Naive B cell (primary cell): Measurements from ENCODE around the gene TRAPPC6A. TPM values are rescaled to one million over a fixed set of nuclear protein-coding genes. Genes with fewer than 3 reads are reported as not detected.

ENCODE experiments used
- ATAC-seq, 2 donors: fragments of 150-1000 bp; cut with Tn5 transposase; 2 replicates each; pipeline ENCODE4 v1.10.0; 2021; ENCODE audit warnings: low read depth in 2 of 2, mild to moderate bottlenecking in 2 of 2, moderate library complexity in 2 of 2
- DNase-seq: peaks from one replicate; pipeline ENCODE4 v3.0.0; 2022
- H3K27ac Mint-ChIP-seq, 6 donors: one replicate each; pipeline ENCODE4 v1.8.0; 2020 to 2022; ENCODE audit warnings: mild to moderate bottlenecking in 6 of 6, mixed read lengths in 6 of 6, moderate library complexity in 5 of 6, inconsistent platforms in 2 of 6
- H3K27me3 Mint-ChIP-seq, 3 donors: one replicate each; pipeline ENCODE4 v1.8.0; 2021 to 2022; ENCODE audit warnings: mixed read lengths in 3 of 3, mild to moderate bottlenecking in 1 of 3
- H3K36me3 Mint-ChIP-seq, 2 donors: one replicate each; pipeline ENCODE4 v1.8.0; 2020 to 2022; ENCODE audit warnings: mixed read lengths in 2 of 2, inconsistent platforms in 1 of 2, mild to moderate bottlenecking in 1 of 2
- H3K4me1 Mint-ChIP-seq, 3 donors: one replicate each; pipeline ENCODE4 v1.8.0; 2020 to 2022; ENCODE audit warnings: mixed read lengths in 3 of 3, inconsistent platforms in 1 of 3, mild to moderate bottlenecking in 1 of 3, moderate library complexity in 1 of 3
- H3K4me3 Mint-ChIP-seq, 8 donors: one replicate each; pipeline ENCODE4 v1.8.0; 2020 to 2022; ENCODE audit warnings: mild to moderate bottlenecking in 8 of 8, mixed read lengths in 8 of 8, moderate library complexity in 8 of 8, inconsistent platforms in 2 of 8
- H3K9me3 Mint-ChIP-seq, 7 donors: one replicate each; pipeline ENCODE4 v1.8.0; 2020 to 2022; ENCODE audit warnings: mixed read lengths in 7 of 7, mild to moderate bottlenecking in 5 of 7, inconsistent platforms in 2 of 7, moderate library complexity in 1 of 7
- polyA plus RNA-seq, 6 donors: library from polyadenylated mRNA; unstranded; fragments of 300-500 nt; fragmentation: Illumina TruSeq; gene quantifications; one replicate each; pipeline ENCODE4 v1.2.3, GENCODE V29; 2021; ENCODE audit warnings: low read depth in 6 of 6

Gene TRAPPC6A
- polyA plus RNA-seq, 6 donors from 2014 or later: 114 to 248 (median 134) TPM

- no peak for ATAC-seq
- Mint-ChIP-seq H3K36me3 (no peaks in the 10 kb centered on the region), H3K4me3 (peak overlapping the region in 7 of 8 donors; percentile 3 to 88 (median 75)), H3K4me1 (peaks cover 30 to 57% (median 48%) of the 10 kb centered on the region in 3 donors), H3K27ac (peak overlapping the region; percentile 71 to 98 (median 84)), H3K9me3 (no peaks in the 10 kb centered on the region), H3K27me3 (no peaks in the 10 kb centered on the region)
- DNase-seq: no peak
Measured at GRCh38 chr19:45136507-45137178, 41.4 kb downstream of the TRAPPC6A start.

GRCh38 chr19:45135176-45135885 is 42.7 kb downstream of the TRAPPC6A start:
- H3K9me3 Mint-ChIP-seq: no peaks in the 10 kb centered on the region
- ATAC-seq: no peak
- peaks cover 38 to 60% (median 50%) of the 10 kb centered on the region in 3 donors for H3K4me1 Mint-ChIP-seq
- H3K27ac Mint-ChIP-seq: peak overlapping the region in 5 of 6 donors; percentile 66 to 95 (median 85)
- no peak for DNase-seq
- H3K4me3 Mint-ChIP-seq: peak overlapping the region in 3 of 8 donors; percentile 16 to 82 (median 67)
- H3K36me3 Mint-ChIP-seq: no peaks in the 10 kb centered on the region
- H3K27me3 Mint-ChIP-seq: no peaks in the 10 kb centered on the region

GRCh38 chr19:45133661-45134060 is 44.4 kb downstream of the TRAPPC6A start:
- no peak for ATAC-seq
- no peaks in the 10 kb centered on the region for H3K36me3 Mint-ChIP-seq
- no peak for DNase-seq
- H3K4me1 Mint-ChIP-seq: peaks cover 38 to 60% (median 49%) of the 10 kb centered on the region in 3 donors
- no peaks in the 10 kb centered on the region for H3K27me3 Mint-ChIP-seq
- H3K9me3 Mint-ChIP-seq: no peaks in the 10 kb centered on the region
- peak overlapping the region in 4 of 8 donors; percentile 12 to 85 (median 74) for H3K4me3 Mint-ChIP-seq
- H3K27ac Mint-ChIP-seq: peak overlapping the region in 3 of 6 donors; percentile 68 to 92 (median 85)

- peak overlapping the region in 1 of 6 donors; percentile 32 for H3K27ac Mint-ChIP-seq
- DNase-seq (no peak), ATAC-seq (no peak)
Measured at GRCh38 chr19:45130888-45131615, 47.0 kb downstream of the TRAPPC6A start.

GRCh38 chr19:45130236-45130635 is 47.8 kb downstream of the TRAPPC6A start:
- no peak for ATAC-seq
- H3K4me1 Mint-ChIP-seq: peaks cover 34 to 41% (median 35%) of the 10 kb centered on the region in 3 donors
- no peak for DNase-seq
- no peak overlapping the region for H3K4me3 Mint-ChIP-seq
- H3K9me3 Mint-ChIP-seq: no peaks in the 10 kb centered on the region
- H3K27me3 Mint-ChIP-seq: no peaks in the 10 kb centered on the region
- H3K36me3 Mint-ChIP-seq: no peaks in the 10 kb centered on the region
- H3K27ac Mint-ChIP-seq: no peak overlapping the region

More at GRCh38 chr19:45130888-45131615, 47.0 kb downstream of the TRAPPC6A start:
- Mint-ChIP-seq H3K4me3 (no peak overlapping the region), H3K27me3 (no peaks in the 10 kb centered on the region), H3K4me1 (peaks cover 28 to 41% (median 34%) of the 10 kb centered on the region in 3 donors), H3K9me3 (no peaks in the 10 kb centered on the region), H3K36me3 (no peaks in the 10 kb centered on the region)

- no peaks in the 10 kb centered on the region for H3K9me3 Mint-ChIP-seq
- H3K4me3 Mint-ChIP-seq: no peak overlapping the region
- peaks cover 28 to 37% (median 35%) of the 10 kb centered on the region in 3 donors for H3K4me1 Mint-ChIP-seq
- H3K27ac Mint-ChIP-seq: no peak overlapping the region
- DNase-seq (no peak), ATAC-seq (no peak)
- no peaks in the 10 kb centered on the region for H3K36me3 Mint-ChIP-seq
- H3K27me3 Mint-ChIP-seq: no peaks in the 10 kb centered on the region
Measured at GRCh38 chr19:45128806-45129205, 49.2 kb downstream of the TRAPPC6A start.

GRCh38 chr19:45128146-45128545 is 49.9 kb downstream of the TRAPPC6A start:
- peaks cover 27 to 38% (median 30%) of the 10 kb centered on the region in 3 donors for H3K4me1 Mint-ChIP-seq
- H3K4me3 Mint-ChIP-seq: no peak overlapping the region
- H3K9me3 Mint-ChIP-seq: no peaks in the 10 kb centered on the region
- H3K27ac Mint-ChIP-seq: no peak overlapping the region
- DNase-seq (no peak), ATAC-seq (no peak)
- H3K27me3 Mint-ChIP-seq: no peaks in the 10 kb centered on the region
- no peaks in the 10 kb centered on the region for H3K36me3 Mint-ChIP-seq

GRCh38 chr19:45126654-45127053 is 51.4 kb downstream of the TRAPPC6A start:
- ATAC-seq: no peak
- Mint-ChIP-seq H3K4me3 (peak overlapping the region in 1 of 8 donors; percentile 53), H3K4me1 (peaks cover 32 to 52% (median 37%) of the 10 kb centered on the region in 3 donors), H3K9me3 (no peaks in the 10 kb centered on the region), H3K27me3 (no peaks in the 10 kb centered on the region), H3K36me3 (no peaks in the 10 kb centered on the region), H3K27ac (peak overlapping the region in 1 of 6 donors; percentile 14)
- DNase-seq: no peak

GRCh38 chr19:45125975-45126493 is 52.0 kb downstream of the TRAPPC6A start:
- Mint-ChIP-seq H3K4me1 (peaks cover 36 to 54% (median 39%) of the 10 kb centered on the region in 3 donors), H3K4me3 (peak overlapping the region in 1 of 8 donors; percentile 53), H3K27me3 (no peaks in the 10 kb centered on the region), H3K9me3 (no peaks in the 10 kb centered on the region), H3K36me3 (no peaks in the 10 kb centered on the region), H3K27ac (no peak overlapping the region)
- ATAC-seq (peak; percentile 81 to 89), DNase-seq (peak; percentile 50)

- no peak for DNase-seq
- Mint-ChIP-seq H3K4me1 (peaks cover 38 to 59% (median 43%) of the 10 kb centered on the region in 3 donors), H3K27me3 (no peaks in the 10 kb centered on the region), H3K27ac (peak overlapping the region in 1 of 6 donors; percentile 16), H3K36me3 (no peaks in the 10 kb centered on the region), H3K4me3 (no peak overlapping the region), H3K9me3 (no peaks in the 10 kb centered on the region)
- ATAC-seq: no peak
Measured at GRCh38 chr19:45125360-45125759, 52.7 kb downstream of the TRAPPC6A start.

- no peak overlapping the region for H3K4me3 Mint-ChIP-seq
- no peaks in the 10 kb centered on the region for H3K36me3 Mint-ChIP-seq
- H3K4me1 Mint-ChIP-seq: peaks cover 41 to 72% (median 56%) of the 10 kb centered on the region in 3 donors
- no peaks in the 10 kb centered on the region for H3K9me3 Mint-ChIP-seq
- ATAC-seq (no peak), DNase-seq (no peak)
- H3K27me3 Mint-ChIP-seq: no peaks in the 10 kb centered on the region
- H3K27ac Mint-ChIP-seq: peak overlapping the region in 3 of 6 donors; percentile 53 to 83 (median 81)
Measured at GRCh38 chr19:45124021-45124420, 54.0 kb downstream of the TRAPPC6A start.

- Mint-ChIP-seq H3K4me3 (no peak overlapping the region), H3K9me3 (no peaks in the 10 kb centered on the region), H3K27me3 (no peaks in the 10 kb centered on the region), H3K27ac (no peak overlapping the region), H3K4me1 (peaks cover 47 to 78% (median 62%) of the 10 kb centered on the region in 3 donors), H3K36me3 (no peaks in the 10 kb centered on the region)
- ATAC-seq (no peak), DNase-seq (no peak)
Measured at GRCh38 chr19:45123440-45123850, 54.6 kb downstream of the TRAPPC6A start.

- Mint-ChIP-seq H3K4me3 (no peak overlapping the region), H3K27me3 (no peaks in the 10 kb centered on the region), H3K36me3 (no peaks in the 10 kb centered on the region), H3K9me3 (no peaks in the 10 kb centered on the region), H3K4me1 (peaks cover 53 to 84% (median 68%) of the 10 kb centered on the region in 3 donors), H3K27ac (no peak overlapping the region)
- ATAC-seq: no peak
- no peak for DNase-seq
Measured at GRCh38 chr19:45122832-45123231, 55.2 kb downstream of the TRAPPC6A start.
